GM18907 (cell line): ENCODE data around the gene FEM1A.
"Not testable (repeated sequence)": the region's sequence is repeated elsewhere in the genome, so short reads cannot be mapped to it uniquely, and the experiment has no call there.

Experiments
- ATAC-seq: cut with Tn5 transposase; IDR thresholded peaks from one replicate; pipeline ENCODE4 v1.9.1; 2021; ENCODE audit warnings: mild to moderate bottlenecking, moderate library complexity; ENCODE audit not compliant: unreplicated experiment

The FEM1A gene

DNA sequence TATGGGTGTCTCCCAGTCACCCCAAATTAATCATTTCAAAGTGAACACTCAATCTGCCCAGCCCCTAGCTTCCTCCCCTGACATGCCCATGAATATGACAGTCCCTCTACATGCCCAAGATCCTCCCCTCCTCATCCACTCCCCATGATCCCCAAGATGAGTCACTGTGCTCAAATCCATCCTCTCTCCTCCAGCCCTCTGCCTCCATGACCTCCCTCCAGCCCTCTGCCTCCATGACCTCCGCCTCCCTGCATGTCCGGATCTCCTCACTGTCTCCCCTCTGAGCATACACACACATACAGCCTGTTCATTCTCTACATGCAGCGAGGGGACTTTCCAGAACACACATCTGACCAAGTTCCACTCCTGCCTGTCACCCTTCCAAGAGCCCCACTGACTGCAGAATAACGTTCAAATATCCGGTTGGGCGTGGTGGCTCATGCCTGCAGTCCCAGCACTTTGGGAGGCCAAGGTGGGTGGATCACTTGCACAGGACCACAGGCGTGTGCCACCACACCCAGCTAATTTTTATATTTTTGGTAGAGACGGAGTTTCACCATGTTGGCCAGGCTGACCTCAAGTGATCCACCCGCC, 18.4 kb upstream of the FEM1A start:
- ATAC-seq: no peak

DNA sequence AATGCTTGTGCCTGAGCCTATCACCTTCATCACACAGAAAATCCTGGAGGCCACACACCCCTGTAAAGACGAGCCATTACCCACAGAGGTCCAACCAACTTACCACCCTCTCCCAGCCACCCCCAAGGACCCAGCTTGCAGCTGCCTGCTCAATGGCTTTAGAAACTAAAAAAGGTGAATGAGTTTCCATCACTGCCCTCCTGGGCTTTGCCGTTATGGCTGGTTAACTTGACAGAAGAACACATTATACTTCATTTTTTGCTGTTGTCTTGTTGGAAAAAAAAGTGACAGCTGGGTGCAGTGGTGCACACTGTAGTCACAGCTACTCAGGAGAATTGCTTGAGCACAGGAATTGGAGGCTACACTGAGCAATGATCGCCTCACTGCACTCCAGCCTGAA, 17.4 kb upstream of the FEM1A start:
- no peak for ATAC-seq

DNA sequence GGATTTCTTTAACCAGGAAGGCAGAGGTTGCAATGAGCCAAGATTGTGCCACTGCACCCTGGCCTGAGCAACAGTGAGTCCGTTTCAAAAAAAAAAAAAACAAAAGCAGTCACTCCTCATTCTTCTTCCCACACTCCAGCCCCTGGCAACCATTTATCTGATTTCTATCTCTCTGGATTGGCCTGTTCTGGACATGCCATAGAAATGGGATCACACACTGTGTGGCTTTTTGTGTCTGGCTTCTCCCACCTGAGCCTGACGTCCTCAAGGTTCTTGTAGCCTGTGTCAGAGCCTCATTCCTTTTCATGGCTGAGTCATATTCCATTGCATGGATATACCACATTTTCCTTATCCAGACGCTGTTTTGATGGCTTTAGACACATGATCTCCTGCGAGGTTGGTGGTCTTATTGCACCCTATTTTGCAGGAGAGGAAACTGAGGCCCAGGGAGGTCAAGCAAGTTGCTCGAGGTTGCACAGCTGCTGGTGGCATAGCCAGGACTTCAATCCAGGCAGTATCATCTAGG, 15.8 kb upstream of the FEM1A start:
- no peak for ATAC-seq

DNA sequence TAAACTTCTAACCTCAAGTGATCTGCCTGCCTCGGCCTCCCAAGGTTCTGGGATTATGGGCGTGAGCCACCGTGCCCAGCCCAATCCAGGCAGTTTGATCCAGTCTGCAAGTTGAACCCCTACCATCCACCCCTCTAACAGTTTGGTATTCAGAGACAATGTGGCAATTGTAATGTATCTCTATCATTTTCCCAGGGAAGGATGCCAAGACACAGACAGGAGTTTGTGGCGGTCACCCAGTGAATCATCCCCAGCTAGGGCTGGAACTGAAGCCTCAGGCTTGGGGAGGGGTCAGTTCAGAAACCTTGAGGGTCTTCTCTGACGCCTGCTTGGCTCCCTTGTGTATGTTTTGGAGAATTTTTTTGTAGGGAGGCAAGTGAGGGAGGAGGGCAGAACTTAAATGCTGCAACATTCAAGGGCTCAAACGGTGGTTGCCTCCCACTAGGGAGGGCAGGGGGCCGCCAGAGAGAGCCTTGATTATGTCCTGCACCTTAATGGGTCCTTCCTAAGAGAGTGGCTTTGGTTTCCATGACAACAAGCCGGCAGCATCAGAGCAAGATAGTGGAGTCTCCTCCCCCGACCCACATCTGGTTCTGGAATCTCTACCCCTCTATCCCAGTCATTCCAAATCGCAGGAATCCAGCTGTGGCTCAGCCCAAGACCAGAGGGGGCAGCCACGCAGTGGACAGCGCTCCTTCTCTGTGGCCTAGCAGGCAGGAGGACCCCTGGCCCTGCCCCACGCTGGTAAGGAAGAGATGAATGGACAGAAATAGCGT, 14.9 kb upstream of the FEM1A start:
- ATAC-seq: no peak

DNA sequence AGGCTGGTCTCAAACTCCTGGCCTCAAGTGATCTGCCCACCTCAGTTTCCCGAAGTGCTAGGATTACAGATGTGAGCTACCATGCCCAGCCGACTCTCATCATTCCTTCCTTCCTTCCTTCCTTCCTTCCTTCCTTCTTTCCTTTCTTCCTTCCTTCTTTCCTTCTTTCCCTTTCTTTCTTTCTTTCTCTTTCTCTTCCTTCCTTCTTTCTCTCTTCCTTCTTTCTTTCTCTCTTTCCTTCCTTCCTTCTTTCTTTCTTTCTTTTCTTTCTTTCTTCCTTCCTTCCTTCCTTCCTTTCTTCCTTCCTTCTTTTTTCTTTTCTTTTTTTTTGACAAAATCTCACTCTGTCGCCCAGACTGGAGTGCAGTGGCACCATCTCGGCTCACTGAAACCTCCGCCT, 13.4 kb upstream of the FEM1A start:
- ATAC-seq: not testable (repeated sequence)

DNA sequence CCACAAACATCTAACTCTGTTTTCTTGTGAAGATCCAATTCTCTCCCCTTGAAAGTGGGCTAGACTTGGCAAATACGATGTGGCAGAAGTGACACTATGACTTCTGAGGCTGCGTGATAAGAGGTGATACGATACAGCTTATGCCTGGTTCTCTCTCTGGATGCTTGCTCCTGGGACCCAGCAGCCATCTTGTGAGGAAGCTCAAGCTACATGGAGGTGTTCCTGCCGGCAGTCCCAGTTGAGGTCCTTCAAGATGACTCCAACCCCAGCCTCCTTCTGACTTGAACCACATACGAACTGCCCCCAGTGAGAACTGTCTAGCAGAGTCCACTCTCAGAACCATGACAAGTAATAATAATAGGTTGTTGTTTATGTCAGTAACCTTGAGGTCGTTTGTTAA, 10.7 kb upstream of the FEM1A start:
- ATAC-seq: no peak

DNA sequence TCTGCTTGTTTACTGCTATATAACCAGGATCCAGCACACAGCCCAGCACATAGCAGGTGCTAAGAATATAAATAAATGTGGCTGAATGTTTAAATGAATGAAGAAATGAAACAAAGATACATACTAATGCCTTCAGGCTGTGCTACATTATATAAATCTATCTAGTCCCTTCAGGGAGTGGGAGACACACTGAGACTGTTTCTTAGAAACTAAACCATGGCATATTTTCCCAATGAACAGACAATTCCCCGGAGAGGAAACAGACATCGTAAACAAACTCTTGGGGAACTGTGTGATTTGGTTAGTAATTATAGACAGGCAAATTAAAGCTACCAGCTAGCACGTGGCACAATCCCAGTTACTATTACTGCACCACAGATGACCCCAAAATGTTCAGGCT, 9.7 kb upstream of the FEM1A start:
- ATAC-seq: no peak

DNA sequence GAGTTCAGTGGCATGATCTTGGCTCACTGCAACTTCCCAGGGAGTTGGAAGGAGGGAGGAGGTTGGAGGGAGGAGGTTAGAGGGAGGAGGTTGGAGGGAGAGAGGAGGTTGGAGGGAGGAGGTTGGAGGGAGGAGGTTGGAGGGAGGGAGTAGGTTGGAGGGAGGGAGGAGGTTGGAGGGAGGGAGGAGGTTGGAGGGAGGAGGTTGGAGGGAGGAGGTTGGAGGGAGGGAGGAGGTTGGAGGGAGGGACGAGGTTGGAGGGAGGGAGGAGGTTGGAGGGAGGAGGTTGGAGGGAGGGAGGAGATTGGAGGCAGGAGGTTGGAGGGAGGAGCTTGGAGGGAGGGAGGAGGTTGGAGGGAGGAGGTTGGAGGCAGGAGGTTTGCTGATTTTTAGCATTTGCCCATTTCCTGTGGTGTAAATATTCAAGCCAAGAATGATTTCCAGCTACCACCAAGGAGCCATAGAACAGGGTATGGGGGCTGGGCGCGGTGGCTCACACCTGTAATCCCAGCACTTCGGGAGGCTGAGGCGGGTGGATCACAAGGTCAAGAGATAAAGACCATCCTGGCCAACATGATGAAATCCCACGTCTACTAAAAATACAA, 5.0 kb upstream of the FEM1A start:
- not testable (repeated sequence) for ATAC-seq

DNA sequence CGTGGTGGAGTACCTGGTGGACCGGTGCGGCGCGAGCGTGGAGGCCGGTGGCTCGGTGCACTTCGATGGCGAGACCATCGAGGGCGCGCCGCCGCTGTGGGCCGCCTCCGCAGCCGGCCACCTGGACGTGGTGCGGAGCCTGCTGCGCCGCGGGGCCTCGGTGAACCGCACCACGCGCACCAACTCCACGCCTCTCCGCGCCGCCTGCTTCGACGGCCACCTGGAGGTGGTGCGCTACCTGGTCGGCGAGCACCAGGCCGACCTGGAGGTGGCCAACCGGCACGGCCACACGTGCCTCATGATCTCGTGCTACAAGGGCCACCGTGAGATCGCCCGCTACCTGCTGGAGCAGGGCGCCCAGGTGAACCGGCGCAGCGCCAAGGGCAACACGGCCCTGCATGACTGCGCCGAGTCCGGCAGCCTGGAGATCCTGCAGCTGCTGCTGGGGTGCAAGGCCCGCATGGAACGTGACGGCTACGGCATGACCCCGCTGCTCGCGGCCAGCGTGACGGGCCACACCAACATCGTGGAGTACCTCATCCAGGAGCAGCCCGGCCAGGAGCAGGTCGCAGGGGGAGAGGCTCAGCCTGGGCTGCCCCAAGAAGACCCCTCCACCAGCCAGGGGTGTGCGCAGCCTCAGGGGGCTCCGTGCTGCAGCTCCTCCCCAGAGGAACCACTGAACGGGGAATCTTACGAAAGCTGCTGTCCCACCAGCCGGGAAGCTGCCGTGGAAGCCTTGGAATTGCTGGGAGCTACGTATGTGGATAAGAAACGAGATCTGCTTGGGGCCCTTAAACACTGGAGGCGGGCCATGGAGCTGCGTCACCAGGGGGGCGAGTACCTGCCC, 708 bp downstream of the FEM1A start:
- ATAC-seq: not testable (repeated sequence)

DNA sequence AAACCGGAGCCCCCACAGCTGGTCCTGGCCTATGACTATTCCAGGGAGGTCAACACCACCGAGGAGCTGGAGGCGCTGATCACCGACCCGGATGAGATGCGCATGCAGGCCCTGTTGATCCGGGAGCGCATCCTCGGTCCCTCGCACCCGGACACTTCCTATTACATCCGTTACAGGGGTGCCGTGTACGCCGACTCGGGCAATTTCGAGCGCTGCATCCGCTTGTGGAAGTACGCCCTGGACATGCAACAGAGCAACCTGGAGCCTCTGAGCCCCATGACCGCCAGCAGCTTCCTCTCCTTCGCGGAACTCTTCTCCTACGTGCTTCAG, 1.3 kb downstream of the FEM1A start:
- not testable (repeated sequence) for ATAC-seq

DNA sequence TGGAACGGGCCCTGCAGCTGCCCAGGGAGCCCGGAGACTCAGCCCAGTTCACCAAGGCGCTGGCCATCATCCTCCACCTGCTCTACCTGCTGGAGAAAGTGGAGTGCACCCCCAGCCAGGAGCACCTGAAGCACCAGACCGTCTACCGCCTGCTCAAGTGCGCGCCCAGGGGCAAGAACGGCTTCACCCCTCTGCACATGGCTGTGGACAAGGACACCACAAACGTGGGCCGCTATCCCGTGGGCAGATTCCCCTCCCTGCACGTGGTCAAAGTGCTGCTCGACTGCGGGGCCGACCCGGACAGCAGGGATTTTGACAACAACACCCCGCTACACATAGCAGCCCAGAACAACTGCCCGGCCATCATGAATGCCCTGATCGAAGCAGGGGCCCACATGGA, 1.7 kb downstream of the FEM1A start:
- ATAC-seq: not testable (repeated sequence)

DNA sequence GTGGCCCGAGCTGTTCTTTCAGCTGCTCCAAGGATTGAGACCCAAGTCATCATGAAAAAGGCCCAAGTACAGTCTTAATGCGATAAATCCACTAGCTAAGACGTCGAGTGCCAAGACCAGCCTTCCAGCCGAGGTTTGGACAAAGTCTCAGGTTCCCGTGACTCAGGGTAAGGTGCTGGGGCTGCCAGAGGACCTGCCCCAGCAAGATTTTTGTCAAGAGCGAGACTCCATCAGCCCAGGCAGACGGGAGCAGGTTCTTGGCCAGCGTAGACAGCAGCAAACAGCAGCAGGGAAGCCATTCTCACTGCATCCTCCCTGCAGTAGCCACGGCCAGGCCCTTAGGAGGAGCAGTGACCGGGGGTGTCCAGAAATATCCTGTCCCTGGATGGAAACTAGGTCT, 3.4 kb downstream of the FEM1A start:
- no peak for ATAC-seq

DNA sequence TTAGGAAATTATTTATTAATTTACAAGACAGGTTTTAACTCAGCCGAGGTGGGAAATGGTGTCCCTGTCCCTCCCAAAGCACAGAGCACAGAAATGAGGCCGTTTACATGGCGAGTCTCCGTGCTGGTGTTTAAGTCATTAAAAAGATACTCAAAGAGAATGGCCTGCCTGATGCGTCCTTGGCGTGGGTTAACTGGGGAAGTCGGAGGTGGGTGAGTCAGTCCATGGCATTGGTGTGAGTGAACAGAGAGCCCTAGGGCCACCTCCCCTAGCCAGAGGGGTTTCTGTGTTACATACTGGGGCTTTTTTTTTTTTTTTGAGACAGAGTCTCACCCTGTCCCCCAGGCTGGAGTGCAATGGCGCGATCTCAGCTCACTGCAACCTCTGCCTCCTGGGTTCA, 3.9 kb downstream of the FEM1A start:
- no peak for ATAC-seq

DNA sequence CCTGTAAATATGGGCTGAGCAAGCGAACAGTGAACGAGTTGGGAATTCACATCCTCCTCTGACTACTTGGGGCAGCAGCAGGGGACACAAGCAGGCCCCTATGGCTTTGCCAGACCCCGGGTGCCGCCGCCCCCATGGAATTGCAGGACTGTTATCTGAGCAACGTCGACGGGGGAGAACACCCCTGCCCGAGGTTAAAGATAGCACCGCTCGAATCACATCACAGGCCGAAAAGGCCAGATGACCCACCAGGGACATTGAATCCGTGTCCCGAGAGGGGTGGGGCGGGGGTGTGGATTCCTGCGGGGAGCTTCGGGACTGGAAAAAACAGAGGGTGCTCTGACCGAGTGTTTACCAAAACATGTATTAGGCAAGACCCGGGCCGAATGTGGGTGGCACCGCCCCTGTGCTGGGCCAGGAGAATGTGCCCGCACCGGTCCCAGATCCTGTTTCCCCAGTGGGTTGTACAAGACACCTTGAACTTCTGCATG, 9.1 kb downstream of the FEM1A start:
- ATAC-seq: no peak

DNA sequence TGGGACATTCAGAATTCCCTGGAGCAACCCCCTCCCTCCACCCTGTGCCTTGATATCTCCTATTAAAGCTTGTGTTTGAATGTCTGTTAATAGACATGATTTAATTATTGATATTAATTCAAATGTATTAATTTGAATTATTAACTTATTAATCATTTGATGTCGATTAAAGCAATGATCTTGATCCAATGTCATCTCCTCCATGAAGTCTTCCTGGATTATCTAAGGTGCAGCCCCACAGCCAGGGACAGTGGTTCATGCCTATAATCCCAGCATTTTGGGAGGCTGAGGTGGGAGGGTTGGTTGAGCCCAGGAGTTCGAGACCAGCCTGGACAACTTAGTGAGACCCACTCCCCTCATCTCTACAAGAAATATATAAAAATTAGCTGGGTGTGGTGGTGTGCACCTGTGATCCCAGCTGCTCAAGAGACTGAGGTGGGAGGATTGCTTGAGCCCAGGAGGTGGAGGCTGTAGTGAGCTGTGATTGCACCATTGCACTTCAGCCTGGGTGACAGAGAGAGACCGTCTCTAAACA, 9.6 kb downstream of the FEM1A start:
- ATAC-seq: no peak

DNA sequence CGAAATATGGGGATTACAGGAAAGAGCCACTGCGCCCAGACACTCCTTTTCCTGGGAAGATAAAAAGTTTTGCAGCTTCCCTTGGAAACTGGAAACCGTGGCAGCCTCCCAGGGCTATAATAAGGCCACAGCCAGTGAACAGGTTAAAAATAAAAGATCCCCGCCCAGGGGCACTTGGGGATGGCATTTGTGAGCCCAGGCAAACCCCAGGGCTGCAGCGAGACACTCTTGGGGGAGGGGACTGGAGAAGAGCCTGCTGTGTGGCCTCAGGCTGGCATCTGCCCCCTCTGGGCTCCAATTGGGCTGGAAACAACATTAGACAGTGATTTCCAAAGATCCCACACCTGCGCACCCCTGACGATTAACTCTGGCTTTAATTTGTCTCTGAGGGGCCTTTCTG, 11.2 kb downstream of the FEM1A start:
- ATAC-seq: no peak

DNA sequence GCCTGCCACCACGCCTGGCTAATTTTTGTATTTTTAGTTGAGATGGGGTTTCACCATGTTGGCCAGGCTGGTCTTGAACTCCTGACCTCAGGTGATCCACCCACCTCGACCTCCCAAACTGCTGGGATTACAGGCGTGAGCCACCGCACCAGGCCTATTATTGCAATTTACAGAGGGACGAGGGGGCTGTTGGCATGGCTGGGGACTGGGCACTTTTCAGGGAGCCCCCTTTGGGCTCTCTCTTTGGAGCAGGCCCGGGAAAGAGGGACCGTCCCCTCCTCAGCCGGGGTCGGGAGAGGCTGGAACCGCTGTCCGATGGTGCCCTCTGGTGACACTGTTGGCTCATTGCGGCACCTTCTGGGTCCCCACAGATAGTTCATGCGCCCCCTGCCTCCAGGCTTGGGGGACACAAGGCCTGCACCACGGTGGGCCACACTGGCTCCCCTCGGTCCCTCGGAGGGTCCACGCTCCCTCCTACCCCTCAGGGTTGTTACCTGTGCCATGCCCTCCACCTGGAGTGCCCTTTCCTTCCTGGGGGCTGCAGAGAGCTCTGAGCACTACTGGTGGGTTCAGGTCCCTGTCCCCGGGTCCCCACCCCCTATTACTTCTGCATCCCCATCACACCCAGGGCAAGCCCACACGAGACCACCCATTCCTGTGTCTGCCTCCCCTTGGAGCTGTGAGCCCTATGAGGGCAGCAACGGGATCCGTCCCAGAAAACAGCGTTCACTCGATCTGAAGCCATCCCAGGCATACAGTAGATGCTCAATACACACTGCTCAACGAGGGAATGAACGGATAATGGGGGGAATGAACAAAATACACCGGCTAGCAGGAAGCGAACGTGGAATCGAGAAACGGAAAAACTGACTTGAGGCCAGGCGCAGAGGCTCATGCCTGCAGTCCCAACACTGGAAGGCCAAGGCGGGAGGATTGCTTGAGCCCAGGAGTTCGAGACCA, 12.5 kb downstream of the FEM1A start:
- ATAC-seq: no peak

DNA sequence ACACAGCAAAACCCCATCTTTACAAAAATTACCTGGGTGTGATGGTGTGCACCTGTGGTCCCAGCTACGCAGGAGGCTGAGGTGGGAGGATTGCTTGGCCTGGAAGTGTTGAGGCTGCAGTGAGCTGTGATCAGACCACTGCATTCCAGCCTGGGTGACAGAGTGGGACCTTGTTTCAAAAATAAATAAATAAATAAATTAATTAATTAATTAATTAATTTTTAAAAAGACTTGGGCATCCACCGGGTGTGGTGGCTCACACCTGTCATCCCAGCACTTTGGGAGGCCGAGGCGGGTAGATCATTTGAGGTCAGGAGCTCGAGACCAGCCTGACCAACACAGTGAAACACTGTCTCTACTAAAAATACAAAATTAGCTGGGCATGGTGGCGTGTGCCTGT, 13.6 kb downstream of the FEM1A start:
- not testable (repeated sequence) for ATAC-seq

DNA sequence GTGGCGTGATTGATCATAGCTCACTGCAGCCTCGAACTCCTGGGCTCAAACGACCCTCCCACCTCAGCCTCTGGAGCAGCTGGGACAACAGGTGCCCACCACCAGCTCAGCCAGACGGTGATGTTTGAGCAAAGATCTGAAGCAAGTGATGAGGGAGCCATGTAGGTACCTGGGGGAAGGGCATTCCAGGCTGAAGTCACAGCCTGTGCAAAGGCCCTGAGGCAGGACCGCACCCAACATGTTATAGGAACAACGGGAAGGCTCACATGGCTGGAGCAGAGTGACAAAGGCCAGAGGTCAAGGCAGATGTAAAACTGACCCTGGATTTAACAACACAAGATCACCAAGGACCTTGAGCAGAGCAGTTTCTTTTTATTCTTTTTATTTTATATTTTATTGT, 14.8 kb downstream of the FEM1A start:
- ATAC-seq: no peak

DNA sequence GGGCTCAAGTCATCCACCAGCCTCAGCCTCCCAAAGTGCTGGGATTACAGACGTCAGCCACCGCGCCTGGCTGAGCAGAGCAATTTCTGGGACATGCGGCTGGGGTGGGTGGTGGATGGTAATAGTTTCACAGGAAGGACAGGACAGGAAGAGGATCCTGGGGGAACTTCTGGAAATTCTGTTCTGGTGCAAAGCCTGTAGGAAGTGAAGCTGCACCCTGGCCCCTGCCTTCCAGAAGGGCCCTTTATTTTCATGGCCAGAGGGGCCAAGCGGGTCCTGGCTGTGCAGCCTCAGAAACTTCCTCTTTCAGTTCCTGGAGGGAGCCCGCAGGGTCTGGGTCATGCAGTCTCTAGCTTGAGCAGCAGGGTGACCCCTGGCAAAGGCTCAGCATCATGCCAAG, 15.7 kb downstream of the FEM1A start:
- ATAC-seq: no peak
